ENCODE data around the gene DPPA5.
"Not testable (repeated sequence)": the region's sequence is repeated elsewhere in the genome, so short reads cannot be mapped to it uniquely, and the experiment has no call there.

The DPPA5 gene

DNA sequence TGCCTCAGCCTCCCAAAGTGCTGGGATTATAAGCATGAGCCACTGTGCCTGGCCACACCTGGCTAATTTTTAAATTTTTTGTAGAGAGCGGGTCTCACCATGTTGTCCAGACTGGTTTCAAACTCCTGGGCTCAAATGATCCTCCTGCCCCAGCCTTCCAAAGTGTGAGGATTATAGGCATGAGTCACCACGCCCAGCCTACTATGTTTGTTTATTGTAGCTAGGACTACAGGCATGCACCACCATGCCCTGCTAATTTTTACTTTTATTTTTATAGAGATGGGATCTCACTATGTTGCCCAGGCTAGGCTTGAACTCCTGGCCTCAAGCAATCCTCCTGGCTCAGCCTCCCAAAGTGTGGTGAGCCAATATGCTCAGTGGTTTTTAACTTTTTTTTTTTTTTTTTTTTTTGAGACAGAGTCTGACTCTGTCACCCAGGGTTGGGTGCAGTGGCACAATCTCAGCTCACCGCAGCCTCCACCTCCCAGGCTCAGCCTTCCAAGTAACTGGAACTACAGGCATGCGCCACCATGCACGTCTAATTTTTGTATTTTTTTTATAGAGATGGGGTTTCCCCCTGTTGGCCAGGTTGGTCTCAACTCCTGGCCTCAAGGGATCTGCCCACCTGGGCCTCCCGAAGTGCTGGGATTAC, 28.5 kb upstream of the DPPA5 start:
- no peaks in the 10 kb centered on the region for H3K36me3 ChIP-seq (ENCODE audit: control insufficient read depth in 2 of 2, insufficient read depth in 2 of 2, low read length in 2 of 2)
- H3K9me3 ChIP-seq (ENCODE audit: control insufficient read depth in 2 of 2, low read length in 2 of 2), result no peaks in the 10 kb centered on the region
- H3K4me3 ChIP-seq (ENCODE audit: low read length in 2 of 2), result no peak overlapping the region
- no peak overlapping the region for H3K27ac ChIP-seq (ENCODE audit: low read length)
- no peaks in the 10 kb centered on the region for H3K4me1 ChIP-seq (ENCODE audit: control insufficient read depth, insufficient read depth, low read length)
- H3K9ac ChIP-seq (ENCODE audit: low read length in 2 of 2), result no peak overlapping the region
- H3K27me3 ChIP-seq (ENCODE audit: control insufficient read depth in 1 of 2, insufficient read depth in 2 of 2, low read length in 2 of 2), result no peaks in the 10 kb centered on the region

DNA sequence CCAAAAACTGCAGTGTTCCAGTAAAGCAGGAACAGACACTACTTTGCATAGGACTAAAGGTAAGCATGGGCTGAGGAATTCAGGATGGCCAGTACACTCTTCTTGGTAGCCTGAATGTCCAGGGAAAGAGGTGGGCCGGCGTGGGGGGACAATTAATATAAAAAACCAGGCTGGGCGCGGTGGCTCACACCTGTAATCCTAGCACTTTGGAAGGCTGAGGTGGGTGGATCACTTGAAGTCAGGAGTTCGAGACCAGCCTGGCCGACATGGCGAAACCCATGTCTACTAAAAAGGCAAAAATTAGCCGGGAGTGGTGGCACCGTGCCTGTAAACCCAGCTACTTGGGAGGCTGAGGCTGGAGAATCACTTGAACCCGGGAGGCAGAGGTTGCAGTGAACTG, 27.5 kb upstream of the DPPA5 start:
- H3K4me3 ChIP-seq (ENCODE audit: low read length in 2 of 2); H3K36me3 ChIP-seq (ENCODE audit: control insufficient read depth in 2 of 2, insufficient read depth in 2 of 2, low read length in 2 of 2); H3K4me1 ChIP-seq (ENCODE audit: control insufficient read depth, insufficient read depth, low read length); H3K27me3 ChIP-seq (ENCODE audit: control insufficient read depth in 1 of 2, insufficient read depth in 2 of 2, low read length in 2 of 2); H3K27ac ChIP-seq (ENCODE audit: low read length); H3K9me3 ChIP-seq (ENCODE audit: control insufficient read depth in 2 of 2, low read length in 2 of 2); H3K9ac ChIP-seq (ENCODE audit: low read length in 2 of 2): not testable (repeated sequence)

GRCh38 chr6:73377225-73377624, 23.1 kb upstream of the DPPA5 start:
- H3K9me3 ChIP-seq (ENCODE audit: control insufficient read depth in 2 of 2, low read length in 2 of 2), result no peaks in the 10 kb centered on the region
- H3K27me3 ChIP-seq (ENCODE audit: control insufficient read depth in 1 of 2, insufficient read depth in 2 of 2, low read length in 2 of 2), result no peaks in the 10 kb centered on the region
- H3K9ac ChIP-seq (ENCODE audit: low read length in 2 of 2), result no peak overlapping the region

DNA sequence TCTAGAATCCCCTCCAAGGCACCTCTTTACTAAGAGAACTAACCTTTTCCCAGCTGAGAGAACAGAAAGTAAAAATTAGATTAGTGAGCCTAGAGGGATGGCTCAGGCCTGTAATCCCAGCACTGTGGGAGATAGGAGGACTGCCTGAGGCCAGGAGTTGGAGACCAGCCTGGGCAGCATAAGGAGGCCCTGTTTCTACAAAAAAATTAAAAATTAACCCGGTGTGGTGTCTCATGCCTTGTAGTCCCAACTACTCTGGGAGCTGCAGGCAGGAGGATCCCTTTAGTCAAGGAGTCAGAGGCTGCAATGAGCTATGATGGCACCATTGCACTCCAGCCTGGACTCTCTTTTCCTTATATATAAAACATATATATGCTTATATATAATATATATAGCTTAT, 21.1 kb upstream of the DPPA5 start:
- Histone ChIP-seq H3K4me1 (ENCODE audit: control insufficient read depth, insufficient read depth, low read length) (no peaks in the 10 kb centered on the region), H3K9me3 (ENCODE audit: control insufficient read depth in 2 of 2, low read length in 2 of 2) (peaks cover 0 to 6% of the 10 kb centered on the region in 2 donors), H3K4me3 (ENCODE audit: low read length in 2 of 2) (no peak overlapping the region), H3K36me3 (ENCODE audit: control insufficient read depth in 2 of 2, insufficient read depth in 2 of 2, low read length in 2 of 2) (no peaks in the 10 kb centered on the region), H3K27ac (ENCODE audit: low read length) (no peak overlapping the region), H3K27me3 (ENCODE audit: control insufficient read depth in 1 of 2, insufficient read depth in 2 of 2, low read length in 2 of 2) (no peaks in the 10 kb centered on the region), H3K9ac (ENCODE audit: low read length in 2 of 2) (no peak overlapping the region)

More at GRCh38 chr6:73377225-73377624, 23.1 kb upstream of the DPPA5 start:
- H3K4me1 ChIP-seq (ENCODE audit: control insufficient read depth, insufficient read depth, low read length), result no peaks in the 10 kb centered on the region
- H3K36me3 ChIP-seq (ENCODE audit: control insufficient read depth in 2 of 2, insufficient read depth in 2 of 2, low read length in 2 of 2), result no peaks in the 10 kb centered on the region
- no peak overlapping the region for H3K4me3 ChIP-seq (ENCODE audit: low read length in 2 of 2)
- H3K27ac ChIP-seq (ENCODE audit: low read length), result no peak overlapping the region

DNA sequence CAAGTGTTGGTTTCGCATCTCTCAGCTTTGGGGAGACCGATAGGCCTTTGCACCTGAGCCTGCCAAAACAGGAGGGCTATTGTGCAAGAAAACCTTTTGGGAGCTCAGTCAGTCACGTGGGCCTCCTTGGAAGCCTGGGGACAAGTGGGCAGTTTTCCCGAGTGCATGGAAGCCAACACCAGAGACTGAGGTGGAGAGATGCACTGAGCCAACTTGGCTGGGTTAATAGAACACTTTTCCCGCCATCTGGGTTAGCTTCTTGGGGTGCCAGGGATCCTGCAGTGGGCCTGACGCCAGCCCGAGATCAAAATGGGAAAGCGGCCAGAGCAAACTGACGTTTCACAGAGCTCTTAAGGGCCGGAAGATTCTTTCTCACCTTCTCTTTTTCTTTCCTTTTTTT, 18.4 kb upstream of the DPPA5 start:
- Histone ChIP-seq H3K9ac (ENCODE audit: low read length in 2 of 2) (no peak overlapping the region), H3K36me3 (ENCODE audit: control insufficient read depth in 2 of 2, insufficient read depth in 2 of 2, low read length in 2 of 2) (no peaks in the 10 kb centered on the region)

DNA sequence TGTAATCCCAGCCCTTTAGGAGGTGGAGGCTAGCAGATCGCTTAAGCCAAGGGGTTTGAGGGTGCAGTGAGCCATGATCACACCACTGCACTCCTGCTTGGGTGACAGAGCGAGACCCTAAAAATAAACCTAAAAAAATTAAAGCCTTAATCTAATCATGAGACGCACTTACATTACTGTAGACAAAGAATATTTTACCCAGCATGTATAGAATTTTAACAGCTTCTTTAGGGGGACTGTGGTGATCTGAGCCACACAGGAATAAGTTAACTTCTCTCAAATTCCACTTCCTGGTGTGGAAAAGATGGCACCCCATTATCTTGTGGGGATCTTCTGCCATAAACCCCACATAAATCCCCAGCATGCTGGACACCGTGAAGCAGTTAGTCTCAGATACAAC, 17.9 kb upstream of the DPPA5 start:
- peaks cover 0 to 6% of the 10 kb centered on the region in 2 donors for H3K9me3 ChIP-seq (ENCODE audit: control insufficient read depth in 2 of 2, low read length in 2 of 2)
- no peaks in the 10 kb centered on the region for H3K36me3 ChIP-seq (ENCODE audit: control insufficient read depth in 2 of 2, insufficient read depth in 2 of 2, low read length in 2 of 2)
- no peak overlapping the region for H3K27ac ChIP-seq (ENCODE audit: low read length)
- H3K9ac ChIP-seq (ENCODE audit: low read length in 2 of 2), result no peak overlapping the region
- H3K4me1 ChIP-seq (ENCODE audit: control insufficient read depth, insufficient read depth, low read length), result no peaks in the 10 kb centered on the region
- no peak overlapping the region for H3K4me3 ChIP-seq (ENCODE audit: low read length in 2 of 2)
- no peaks in the 10 kb centered on the region for H3K27me3 ChIP-seq (ENCODE audit: control insufficient read depth in 1 of 2, insufficient read depth in 2 of 2, low read length in 2 of 2)

More for the DNA sequence above, 18.4 kb upstream of the DPPA5 start:
- Histone ChIP-seq H3K27me3 (ENCODE audit: control insufficient read depth in 1 of 2, insufficient read depth in 2 of 2, low read length in 2 of 2) (no peaks in the 10 kb centered on the region), H3K4me3 (ENCODE audit: low read length in 2 of 2) (no peak overlapping the region), H3K9me3 (ENCODE audit: control insufficient read depth in 2 of 2, low read length in 2 of 2) (peaks cover 0 to 6% of the 10 kb centered on the region in 2 donors), H3K27ac (ENCODE audit: low read length) (no peak overlapping the region), H3K4me1 (ENCODE audit: control insufficient read depth, insufficient read depth, low read length) (no peaks in the 10 kb centered on the region)

DNA sequence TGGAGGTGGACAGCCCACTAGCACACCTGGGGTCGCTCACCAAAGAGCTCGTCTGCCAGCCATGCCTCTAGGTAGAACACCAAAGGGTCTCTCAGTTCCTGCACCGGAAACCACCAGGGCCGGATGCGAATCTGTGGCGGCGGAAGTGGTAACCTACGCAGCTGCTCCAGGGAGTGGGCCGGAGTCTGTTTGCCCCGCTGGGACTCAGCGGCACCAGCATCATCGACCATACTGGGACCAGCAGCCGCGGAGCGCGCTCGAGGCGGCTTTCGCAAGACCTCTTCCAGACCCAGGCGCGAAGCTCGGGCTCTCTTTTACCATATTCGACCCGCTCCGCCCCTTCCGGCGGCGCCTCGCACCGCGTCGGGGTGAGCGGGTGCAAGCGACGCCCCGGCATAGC, 15.5 kb upstream of the DPPA5 start, which contains the start of gene OOEP:
Gene OOEP, minus strand, starts transcription at position 335 of the 400 bp plus-strand sequence. Its CDS starts 105 bp downstream, at position 230.
- no peaks in the 10 kb centered on the region for H3K4me1 ChIP-seq (ENCODE audit: control insufficient read depth, insufficient read depth, low read length)
- H3K4me3 ChIP-seq (ENCODE audit: low read length in 2 of 2), result no peak within 1 kb of the TSS
- H3K9ac ChIP-seq (ENCODE audit: low read length in 2 of 2), result no peak within 1 kb of the TSS
- no peaks in the 10 kb centered on the region for H3K36me3 ChIP-seq (ENCODE audit: control insufficient read depth in 2 of 2, insufficient read depth in 2 of 2, low read length in 2 of 2)
- peaks cover 0 to 6% of the 10 kb centered on the region in 2 donors for H3K9me3 ChIP-seq (ENCODE audit: control insufficient read depth in 2 of 2, low read length in 2 of 2)
- no peak within 1 kb of the TSS for H3K27ac ChIP-seq (ENCODE audit: low read length)
- no peaks in the 10 kb centered on the region for H3K27me3 ChIP-seq (ENCODE audit: control insufficient read depth in 1 of 2, insufficient read depth in 2 of 2, low read length in 2 of 2)

DNA sequence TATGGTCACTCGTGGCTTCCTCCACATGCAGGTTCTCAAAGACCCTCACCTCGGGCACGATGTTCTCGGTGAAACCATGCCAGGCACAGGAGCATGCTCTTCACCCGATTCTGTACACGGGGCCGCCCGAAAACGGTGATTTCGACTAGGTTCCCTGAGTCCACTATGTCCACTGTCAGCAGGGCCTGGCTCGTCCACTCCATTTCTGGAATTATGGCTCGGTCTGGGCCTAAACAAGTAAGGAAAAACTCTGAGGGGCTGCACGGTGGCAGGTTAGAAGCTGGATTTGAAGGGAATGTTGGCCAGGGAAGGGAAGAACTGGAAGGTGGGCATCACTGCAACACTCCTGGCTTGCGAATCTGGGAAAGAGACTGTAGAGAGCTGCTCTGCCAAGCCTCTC, 15.1 kb upstream of the DPPA5 start:
- H3K9me3 ChIP-seq (ENCODE audit: control insufficient read depth in 2 of 2, low read length in 2 of 2), result peaks cover 0 to 6% of the 10 kb centered on the region in 2 donors
- no peak overlapping the region for H3K27ac ChIP-seq (ENCODE audit: low read length)
- H3K27me3 ChIP-seq (ENCODE audit: control insufficient read depth in 1 of 2, insufficient read depth in 2 of 2, low read length in 2 of 2), result no peaks in the 10 kb centered on the region
- no peak overlapping the region for H3K4me3 ChIP-seq (ENCODE audit: low read length in 2 of 2)
- H3K4me1 ChIP-seq (ENCODE audit: control insufficient read depth, insufficient read depth, low read length), result no peaks in the 10 kb centered on the region
- no peak overlapping the region for H3K9ac ChIP-seq (ENCODE audit: low read length in 2 of 2)
- no peaks in the 10 kb centered on the region for H3K36me3 ChIP-seq (ENCODE audit: control insufficient read depth in 2 of 2, insufficient read depth in 2 of 2, low read length in 2 of 2)

DNA sequence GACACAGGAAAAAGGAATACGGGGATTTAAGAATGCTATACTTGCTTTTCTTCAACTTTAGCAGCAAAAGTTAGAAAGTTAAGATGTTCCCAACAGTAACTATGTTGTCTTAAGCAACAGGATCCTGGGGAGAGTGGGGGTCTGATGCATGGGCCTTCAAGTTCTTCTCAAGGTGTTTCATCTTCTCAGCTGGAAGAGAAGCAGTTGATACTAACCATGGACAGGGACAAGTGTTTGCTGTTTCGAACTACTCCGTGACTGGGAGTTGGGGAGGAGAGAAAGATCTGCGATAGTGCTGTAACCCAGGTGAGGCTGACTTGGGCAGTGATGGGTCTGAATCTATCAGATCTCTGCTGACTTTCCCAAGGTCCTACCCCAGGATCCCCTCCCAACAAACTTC, 14.6 kb upstream of the DPPA5 start:
- no peaks in the 10 kb centered on the region for H3K36me3 ChIP-seq (ENCODE audit: control insufficient read depth in 2 of 2, insufficient read depth in 2 of 2, low read length in 2 of 2)
- no peaks in the 10 kb centered on the region for H3K27me3 ChIP-seq (ENCODE audit: control insufficient read depth in 1 of 2, insufficient read depth in 2 of 2, low read length in 2 of 2)
- peaks cover 0 to 6% of the 10 kb centered on the region in 2 donors for H3K9me3 ChIP-seq (ENCODE audit: control insufficient read depth in 2 of 2, low read length in 2 of 2)
- H3K9ac ChIP-seq (ENCODE audit: low read length in 2 of 2), result no peak overlapping the region
- no peaks in the 10 kb centered on the region for H3K4me1 ChIP-seq (ENCODE audit: control insufficient read depth, insufficient read depth, low read length)
- no peak overlapping the region for H3K27ac ChIP-seq (ENCODE audit: low read length)
- no peak overlapping the region for H3K4me3 ChIP-seq (ENCODE audit: low read length in 2 of 2)

DNA sequence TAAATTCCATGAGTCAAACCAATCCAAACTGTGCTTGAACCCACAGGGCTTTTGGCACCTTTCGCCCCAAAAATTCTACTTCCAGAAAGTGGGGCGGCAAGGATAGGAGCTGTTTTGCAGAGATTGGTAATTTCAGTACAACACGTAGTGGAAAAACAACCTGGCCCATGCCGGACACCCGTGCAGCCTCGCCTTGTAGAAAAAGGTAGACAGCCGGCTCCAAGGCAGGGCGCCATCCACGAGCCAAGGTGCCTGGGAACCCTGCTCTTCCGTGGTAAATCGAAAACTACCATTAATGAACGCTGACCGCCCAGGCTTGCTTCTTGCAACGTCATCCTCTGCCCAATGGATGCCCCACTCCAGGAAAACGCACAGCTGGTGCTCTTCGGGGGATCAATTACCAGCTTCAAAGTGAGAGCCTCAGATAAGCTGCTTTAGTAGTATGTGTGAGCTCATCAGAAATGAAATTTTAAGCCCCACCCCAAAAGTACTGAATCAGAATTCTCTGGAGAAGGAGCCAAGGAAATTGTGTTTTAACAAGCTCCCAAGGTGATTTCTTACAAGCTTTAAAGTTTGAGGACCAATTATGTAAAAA, 13.8 kb upstream of the DPPA5 start:
- H3K9ac ChIP-seq (ENCODE audit: low read length in 2 of 2), result no peak overlapping the region
- H3K4me1 ChIP-seq (ENCODE audit: control insufficient read depth, insufficient read depth, low read length), result no peaks in the 10 kb centered on the region
- H3K36me3 ChIP-seq (ENCODE audit: control insufficient read depth in 2 of 2, insufficient read depth in 2 of 2, low read length in 2 of 2), result no peaks in the 10 kb centered on the region
- H3K9me3 ChIP-seq (ENCODE audit: control insufficient read depth in 2 of 2, low read length in 2 of 2), result peaks cover 0 to 6% of the 10 kb centered on the region in 2 donors
- no peak overlapping the region for H3K27ac ChIP-seq (ENCODE audit: low read length)
- no peak overlapping the region for H3K4me3 ChIP-seq (ENCODE audit: low read length in 2 of 2)
- H3K27me3 ChIP-seq (ENCODE audit: control insufficient read depth in 1 of 2, insufficient read depth in 2 of 2, low read length in 2 of 2), result no peaks in the 10 kb centered on the region

DNA sequence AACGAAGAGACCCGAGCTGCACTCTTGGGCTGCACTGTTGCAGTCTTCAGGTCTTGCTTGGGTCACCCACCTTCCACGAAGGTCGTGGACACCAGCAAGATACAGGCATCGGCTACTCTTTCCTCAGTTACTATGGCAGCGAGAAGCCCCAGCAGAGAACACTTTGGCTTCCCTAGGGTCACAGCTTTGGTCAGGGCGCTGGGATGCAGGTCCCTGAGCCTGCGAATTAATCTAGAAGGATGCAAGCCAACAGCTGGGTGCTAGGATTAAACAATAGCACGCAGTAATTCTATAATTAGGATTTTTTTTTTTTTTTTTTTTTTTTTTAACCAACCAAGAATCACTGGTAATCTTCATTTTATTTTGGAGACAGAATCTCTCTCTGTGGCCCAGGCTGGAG, 10.5 kb upstream of the DPPA5 start:
- Histone ChIP-seq H3K27me3 (ENCODE audit: control insufficient read depth in 1 of 2, insufficient read depth in 2 of 2, low read length in 2 of 2) (no peaks in the 10 kb centered on the region), H3K9me3 (ENCODE audit: control insufficient read depth in 2 of 2, low read length in 2 of 2) (no peaks in the 10 kb centered on the region), H3K4me3 (ENCODE audit: low read length in 2 of 2) (no peak overlapping the region), H3K9ac (ENCODE audit: low read length in 2 of 2) (no peak overlapping the region), H3K4me1 (ENCODE audit: control insufficient read depth, insufficient read depth, low read length) (no peaks in the 10 kb centered on the region), H3K27ac (ENCODE audit: low read length) (no peak overlapping the region), H3K36me3 (ENCODE audit: control insufficient read depth in 2 of 2, insufficient read depth in 2 of 2, low read length in 2 of 2) (no peaks in the 10 kb centered on the region)

Measured in stomach smooth muscle (tissue), 2 donors.